ENCODE results near the gene XDH.

XDH gene

GRCh38 chr2:31404302-31404701 is 10.2 kb downstream of the XDH start:
- no peak for DNase-seq (ENCODE audit: low read depth, low spot score)

GRCh38 chr2:31402388-31402787 is 12.2 kb downstream of the XDH start:
- DNase-seq (ENCODE audit: low read depth, low spot score) = no peak

GRCh38 chr2:31401580-31401979 is 13.0 kb downstream of the XDH start:
- DNase-seq (ENCODE audit: low read depth, low spot score) = peak; percentile 63

- DNase-seq (ENCODE audit: low read depth, low spot score) = no peak
Observed at GRCh38 chr2:31398881-31399280, 15.7 kb downstream of the XDH start.

GRCh38 chr2:31397094-31397493 is 17.4 kb downstream of the XDH start:
- no peak for DNase-seq (ENCODE audit: low read depth, low spot score)

GRCh38 chr2:31390324-31390723 is 24.2 kb downstream of the XDH start:
- no peak for DNase-seq (ENCODE audit: low read depth, low spot score)

GRCh38 chr2:31388736-31389135 is 25.8 kb downstream of the XDH start:
- no peak for DNase-seq (ENCODE audit: low read depth, low spot score)

GRCh38 chr2:31387850-31388249 is 26.7 kb downstream of the XDH start:
- no peak for DNase-seq (ENCODE audit: low read depth, low spot score)

- DNase-seq (ENCODE audit: low read depth, low spot score) = no peak
Observed at GRCh38 chr2:31386648-31387047, 27.9 kb downstream of the XDH start.

- no peak for DNase-seq (ENCODE audit: low read depth, low spot score)
Observed at GRCh38 chr2:31386172-31386571, 28.4 kb downstream of the XDH start.

- no peak for DNase-seq (ENCODE audit: low read depth, low spot score)
Observed at GRCh38 chr2:31384771-31385276, 29.7 kb downstream of the XDH start.

GRCh38 chr2:31384351-31384750 is 30.2 kb downstream of the XDH start:
- DNase-seq (ENCODE audit: low read depth, low spot score) = no peak

- no peak for DNase-seq (ENCODE audit: low read depth, low spot score)
Observed at GRCh38 chr2:31383471-31384153, 30.9 kb downstream of the XDH start.

GRCh38 chr2:31382452-31383120 is 32.0 kb downstream of the XDH start:
- no peak for DNase-seq (ENCODE audit: low read depth, low spot score)

- DNase-seq (ENCODE audit: low read depth, low spot score) = no peak
Observed at GRCh38 chr2:31381601-31382000, 32.9 kb downstream of the XDH start.

GRCh38 chr2:31380243-31380642 is 34.3 kb downstream of the XDH start:
- DNase-seq (ENCODE audit: low read depth, low spot score) = no peak

GRCh38 chr2:31379747-31380146 is 34.8 kb downstream of the XDH start:
- DNase-seq (ENCODE audit: low read depth, low spot score) = no peak

GRCh38 chr2:31378791-31379501 is 35.6 kb downstream of the XDH start:
- DNase-seq (ENCODE audit: low read depth, low spot score) = no peak

GRCh38 chr2:31378389-31378788 is 36.2 kb downstream of the XDH start:
- no peak for DNase-seq (ENCODE audit: low read depth, low spot score)

- DNase-seq (ENCODE audit: low read depth, low spot score) = no peak
Observed at GRCh38 chr2:31373127-31373526, 41.4 kb downstream of the XDH start.

- no peak for DNase-seq (ENCODE audit: low read depth, low spot score)
Observed at GRCh38 chr2:31372097-31372496, 42.4 kb downstream of the XDH start.

GRCh38 chr2:31371691-31372090 is 42.9 kb downstream of the XDH start:
- DNase-seq (ENCODE audit: low read depth, low spot score) = no peak

- DNase-seq (ENCODE audit: low read depth, low spot score) = no peak
Observed at GRCh38 chr2:31366733-31367132, 47.8 kb downstream of the XDH start.
